ENCODE measurements around the gene HHAT.

The HHAT gene

GRCh38 chr1:210705086-210705485 lies 376.4 kb downstream of the HHAT start:
- TF ChIP-seq CTCF (IDR thresholded peaks at IDR 0.05; ENCODE audit: insufficient read depth, low read length, poor library complexity, severe bottlenecking): no peak
- Histone ChIP-seq H3K27me3 (replicated peaks; ENCODE audit: control insufficient read depth, insufficient read depth, low read length) (no peaks in the 10 kb centered on the region), H3K36me3 (ENCODE audit: control insufficient read depth, insufficient read depth, low read length) (no peaks in the 10 kb centered on the region), H3K4me3 (replicated peaks; ENCODE audit: low read depth, low read length) (no peak overlapping the region)
- no peak for DNase-seq (ENCODE audit: extremely low read depth, insufficient read length)

DNA sequence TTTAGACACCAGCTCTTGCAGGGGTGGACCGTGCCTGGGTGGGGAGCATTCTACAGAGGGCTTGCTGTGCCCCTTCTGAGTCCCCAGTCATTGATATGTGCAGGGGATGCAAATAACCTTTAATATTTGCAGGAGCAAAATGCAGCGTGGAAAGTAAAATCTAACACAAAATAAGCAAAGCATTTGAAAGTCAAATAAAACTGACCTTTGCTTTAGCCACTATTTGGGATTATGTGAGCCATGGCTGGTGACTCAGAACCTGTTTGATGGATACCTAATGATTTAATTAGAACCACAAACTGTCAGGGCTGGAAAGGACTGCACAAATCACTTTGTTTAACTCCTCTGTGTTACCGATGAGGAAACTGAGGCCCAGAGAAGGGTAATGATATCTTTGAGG lies 377.5 kb downstream of the HHAT start:
- no peaks in the 10 kb centered on the region for H3K27me3 ChIP-seq (replicated peaks; ENCODE audit: control insufficient read depth, insufficient read depth, low read length)
- no peak for TF ChIP-seq CTCF (IDR thresholded peaks at IDR 0.05; ENCODE audit: insufficient read depth, low read length, poor library complexity, severe bottlenecking)
- no peak overlapping the region for H3K4me3 ChIP-seq (replicated peaks; ENCODE audit: low read depth, low read length)
- no peaks in the 10 kb centered on the region for H3K36me3 ChIP-seq (ENCODE audit: control insufficient read depth, insufficient read depth, low read length)
- DNase-seq (ENCODE audit: extremely low read depth, insufficient read length): no peak

GRCh38 chr1:210707300-210708240 lies 378.9 kb downstream of the HHAT start:
- Histone ChIP-seq H3K36me3 (ENCODE audit: control insufficient read depth, insufficient read depth, low read length) (no peaks in the 10 kb centered on the region), H3K4me3 (replicated peaks; ENCODE audit: low read depth, low read length) (no peak overlapping the region), H3K27me3 (replicated peaks; ENCODE audit: control insufficient read depth, insufficient read depth, low read length) (no peaks in the 10 kb centered on the region)
- no peak for DNase-seq (ENCODE audit: extremely low read depth, insufficient read length)
- no peak for TF ChIP-seq CTCF (IDR thresholded peaks at IDR 0.05; ENCODE audit: insufficient read depth, low read length, poor library complexity, severe bottlenecking)

DNA sequence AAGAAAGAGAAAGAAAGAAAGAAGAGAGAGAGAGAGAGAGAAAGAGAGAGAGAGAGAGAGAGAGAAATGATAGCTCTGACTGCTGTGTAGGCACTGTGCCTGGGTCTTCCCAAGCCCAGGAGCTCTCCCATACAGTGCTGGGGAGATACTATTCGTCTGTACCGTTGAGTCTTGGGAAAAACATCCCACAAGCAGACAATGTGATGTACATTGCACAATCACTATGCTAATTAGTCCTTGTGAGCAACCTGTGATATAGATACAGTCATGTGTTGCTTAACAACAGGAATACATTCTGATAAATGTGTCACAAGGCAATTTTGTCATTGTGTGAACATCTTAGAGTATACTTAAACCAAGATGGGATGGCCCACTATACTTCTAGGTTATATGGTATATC lies 381.0 kb downstream of the HHAT start:
- TF ChIP-seq CTCF (IDR thresholded peaks at IDR 0.05; ENCODE audit: insufficient read depth, low read length, poor library complexity, severe bottlenecking): no peak
- Histone ChIP-seq H3K36me3 (ENCODE audit: control insufficient read depth, insufficient read depth, low read length) (no peaks in the 10 kb centered on the region), H3K4me3 (replicated peaks; ENCODE audit: low read depth, low read length) (no peak overlapping the region), H3K27me3 (replicated peaks; ENCODE audit: control insufficient read depth, insufficient read depth, low read length) (no peaks in the 10 kb centered on the region)
- no peak for DNase-seq (ENCODE audit: extremely low read depth, insufficient read length)

DNA sequence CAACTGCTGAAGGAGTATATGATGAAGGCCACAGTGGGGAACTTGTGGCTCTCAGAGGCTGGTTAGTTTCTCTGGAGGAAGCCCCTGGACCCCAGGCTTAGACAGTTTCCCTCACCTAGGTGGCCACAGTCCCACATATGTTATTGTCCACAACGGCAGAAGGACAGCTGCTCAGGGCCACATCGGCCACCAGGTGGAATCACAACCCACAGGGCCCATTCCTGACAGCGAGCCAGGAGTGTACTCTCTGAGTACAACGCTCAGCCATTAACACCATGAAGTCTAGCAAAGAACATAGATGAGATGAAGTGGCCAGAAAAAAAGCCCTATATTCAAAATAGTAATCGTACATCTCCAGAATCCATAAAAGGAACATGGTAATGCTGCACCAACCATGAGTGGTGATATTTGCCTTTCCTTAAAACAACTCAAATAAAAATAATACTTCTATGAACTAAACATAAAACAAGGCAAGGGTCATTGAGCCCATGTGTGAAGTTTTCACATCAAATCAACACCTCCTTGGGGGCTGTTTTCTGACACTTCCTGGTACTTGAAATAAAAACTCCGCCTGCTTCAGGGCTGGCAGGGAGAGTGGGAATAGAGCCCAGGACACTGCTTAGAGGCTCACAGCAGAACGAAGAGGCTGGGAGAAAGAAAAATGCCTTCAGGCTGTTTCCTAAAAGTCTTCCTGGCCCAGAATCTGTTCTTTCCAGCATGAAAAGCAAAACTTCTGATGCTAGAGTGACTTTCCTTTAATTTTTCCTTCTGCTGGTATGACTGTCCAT lies 383.3 kb downstream of the HHAT start:
- Histone ChIP-seq H3K36me3 (ENCODE audit: control insufficient read depth, insufficient read depth, low read length) (no peaks in the 10 kb centered on the region), H3K4me3 (replicated peaks; ENCODE audit: low read depth, low read length) (no peak overlapping the region), H3K27me3 (replicated peaks; ENCODE audit: control insufficient read depth, insufficient read depth, low read length) (no peaks in the 10 kb centered on the region)
- no peak for TF ChIP-seq CTCF (IDR thresholded peaks at IDR 0.05; ENCODE audit: insufficient read depth, low read length, poor library complexity, severe bottlenecking)
- no peak for DNase-seq (ENCODE audit: extremely low read depth, insufficient read length)
